Measurements from ENCODE around the gene IL10RB. TPM values are rescaled to one million over a fixed set of nuclear protein-coding genes. Genes with fewer than 3 reads are reported as not detected.
A peak's percentile ranks its signal among the peaks of the same experiment; 100 is the strongest.
"Not testable (repeated sequence)": the region's sequence is repeated elsewhere in the genome, so short reads cannot be mapped to it uniquely, and the experiment has no call there.

The IL10RB gene
- total RNA-seq, 2 experiments from 2014 or later: 37.1 to 44.2 TPM

- Mint-ChIP-seq H3K4me1 (ENCODE audit: low read depth) (peaks cover 86% of the 10 kb centered on the region), H3K27ac (peak overlapping the region; percentile 88), H3K36me3 (ENCODE audit: low read depth) (peaks cover 72% of the 10 kb centered on the region)
- POLR2A ChIA-PET: interaction anchor here (0.7 kb wide), 2 partner anchors 9 to 10 kb away, joined by 3 read pairs; no protein-coding TSS in a partner anchor
- not testable (repeated sequence) for H3K4me3 Mint-ChIP-seq; H3K9me3 Mint-ChIP-seq (ENCODE audit: insufficient read depth); H3K27me3 Mint-ChIP-seq (ENCODE audit: low read depth); ATAC-seq; DNase-seq
- CTCF ChIA-PET: interaction anchor here (0.6 kb wide), 1 partner anchor 343 kb away, joined by 3 read pairs; no protein-coding TSS in a partner anchor
Measured at GRCh38 chr21:33242846-33243245, 23.3 kb upstream of the IL10RB start.

DNA sequence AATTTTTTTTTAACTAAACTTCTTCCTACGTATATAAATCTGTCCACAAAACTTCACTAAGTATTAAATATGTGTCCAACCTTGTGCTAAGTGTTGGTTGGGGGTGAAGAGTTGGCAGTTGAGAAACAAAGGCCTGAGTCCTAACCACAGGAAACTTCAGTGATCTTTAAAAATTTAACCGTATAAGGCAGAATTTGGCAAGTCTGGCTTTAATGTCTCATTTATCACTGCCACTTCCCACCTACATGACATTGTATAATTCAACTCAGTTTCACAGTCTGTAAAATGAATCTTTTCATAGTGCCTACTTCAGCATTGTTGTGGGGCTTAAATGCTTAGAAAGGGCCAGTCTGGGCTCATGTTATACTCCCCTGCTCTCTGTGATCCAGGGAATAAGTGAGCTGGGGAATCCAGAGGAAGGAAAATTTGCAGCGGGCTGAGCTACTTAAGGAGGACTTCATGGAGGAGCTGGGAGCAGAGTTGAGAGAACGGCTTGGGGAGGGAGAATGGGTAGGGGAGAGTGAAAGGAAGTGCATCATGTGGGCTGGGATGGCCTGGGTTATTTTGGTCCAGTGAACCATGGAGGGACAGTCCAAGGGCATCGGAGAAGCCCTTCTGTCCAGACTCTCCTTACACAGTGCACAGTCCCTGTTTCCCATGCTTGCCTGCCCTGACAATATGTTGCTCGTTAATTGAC lies 21.9 kb upstream of the IL10RB start:
- Mint-ChIP-seq H3K4me3 (peak overlapping the region; percentile 52), H3K4me1 (ENCODE audit: low read depth) (peaks cover 85% of the 10 kb centered on the region), H3K36me3 (ENCODE audit: low read depth) (peaks cover 73% of the 10 kb centered on the region), H3K9me3 (ENCODE audit: insufficient read depth) (no peaks in the 10 kb centered on the region), H3K27me3 (ENCODE audit: low read depth) (no peaks in the 10 kb centered on the region), H3K27ac (peak overlapping the region; percentile 88)
- POLR2A ChIA-PET: interaction anchor here (0.6 kb wide), 1 partner anchor 964 kb away, joined by 3 read pairs; no protein-coding TSS in a partner anchor
- CTCF ChIA-PET: interaction anchor here (0.7 kb wide), 1 partner anchor 39 kb away, joined by 3 read pairs; no protein-coding TSS in a partner anchor
- peak; percentile 25 for DNase-seq
- peak; percentile 45 for ATAC-seq

DNA sequence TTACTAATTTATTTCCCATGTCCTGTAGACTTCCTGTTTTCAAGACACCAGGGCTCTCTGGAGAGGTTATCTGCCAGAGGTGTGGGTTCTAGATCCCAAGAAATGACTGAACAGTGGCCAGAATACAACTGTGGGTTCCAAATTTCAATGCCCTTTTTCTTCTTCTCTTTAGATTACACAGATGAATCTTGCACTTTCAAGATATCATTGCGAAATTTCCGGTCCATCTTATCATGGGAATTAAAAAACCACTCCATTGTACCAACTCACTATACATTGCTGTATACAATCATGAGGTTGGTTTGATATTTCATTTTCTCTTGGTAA lies 21.4 kb upstream of the IL10RB start:
- Mint-ChIP-seq H3K4me3 (no peak overlapping the region), H3K4me1 (ENCODE audit: low read depth) (peaks cover 86% of the 10 kb centered on the region), H3K9me3 (ENCODE audit: insufficient read depth) (no peaks in the 10 kb centered on the region), H3K27ac (peak overlapping the region; percentile 88), H3K27me3 (ENCODE audit: low read depth) (no peaks in the 10 kb centered on the region), H3K36me3 (ENCODE audit: low read depth) (peaks cover 76% of the 10 kb centered on the region)
- ChIA-PET CTCF (interaction anchor here (1.2 kb wide), 1 partner anchor 48 kb away, joined by 3 read pairs; no protein-coding TSS in a partner anchor), POLR2A (interaction anchor here (0.6 kb wide), 1 partner anchor 964 kb away, joined by 3 read pairs; no protein-coding TSS in a partner anchor)
- no peak for ATAC-seq
- no peak for DNase-seq

- Mint-ChIP-seq H3K9me3 (ENCODE audit: insufficient read depth) (no peaks in the 10 kb centered on the region), H3K36me3 (ENCODE audit: low read depth) (peaks cover 77% of the 10 kb centered on the region), H3K27me3 (ENCODE audit: low read depth) (no peaks in the 10 kb centered on the region), H3K27ac (peak overlapping the region; percentile 88), H3K4me3 (no peak overlapping the region), H3K4me1 (ENCODE audit: low read depth) (peaks cover 82% of the 10 kb centered on the region)
- ChIA-PET POLR2A (no interaction called here), CTCF (interaction anchor here (1.2 kb wide), 1 partner anchor 49 kb away, joined by 3 read pairs; no protein-coding TSS in a partner anchor)
- no peak for DNase-seq
- ATAC-seq: no peak
Measured at GRCh38 chr21:33245289-33245918, 20.8 kb upstream of the IL10RB start.

GRCh38 chr21:33246506-33246905 lies 19.7 kb upstream of the IL10RB start:
- no peak for ATAC-seq
- Mint-ChIP-seq H3K27ac (peak overlapping the region; percentile 55), H3K4me3 (no peak overlapping the region), H3K4me1 (ENCODE audit: low read depth) (peaks cover 74% of the 10 kb centered on the region), H3K9me3 (ENCODE audit: insufficient read depth) (no peaks in the 10 kb centered on the region), H3K27me3 (ENCODE audit: low read depth) (no peaks in the 10 kb centered on the region), H3K36me3 (ENCODE audit: low read depth) (peaks cover 88% of the 10 kb centered on the region)
- DNase-seq: no peak
- POLR2A ChIA-PET: no interaction called here
- CTCF ChIA-PET: no interaction called here

- Mint-ChIP-seq H3K36me3 (ENCODE audit: low read depth) (peaks cover 87% of the 10 kb centered on the region), H3K4me3 (no peak overlapping the region), H3K4me1 (ENCODE audit: low read depth) (peaks cover 70% of the 10 kb centered on the region), H3K27ac (peak overlapping the region; percentile 35), H3K27me3 (ENCODE audit: low read depth) (no peaks in the 10 kb centered on the region), H3K9me3 (ENCODE audit: insufficient read depth) (no peaks in the 10 kb centered on the region)
- DNase-seq (no peak), ATAC-seq (peak; percentile 33)
- POLR2A ChIA-PET: no interaction called here
- CTCF ChIA-PET: no interaction called here
Measured at GRCh38 chr21:33246963-33247362, 19.2 kb upstream of the IL10RB start.

DNA sequence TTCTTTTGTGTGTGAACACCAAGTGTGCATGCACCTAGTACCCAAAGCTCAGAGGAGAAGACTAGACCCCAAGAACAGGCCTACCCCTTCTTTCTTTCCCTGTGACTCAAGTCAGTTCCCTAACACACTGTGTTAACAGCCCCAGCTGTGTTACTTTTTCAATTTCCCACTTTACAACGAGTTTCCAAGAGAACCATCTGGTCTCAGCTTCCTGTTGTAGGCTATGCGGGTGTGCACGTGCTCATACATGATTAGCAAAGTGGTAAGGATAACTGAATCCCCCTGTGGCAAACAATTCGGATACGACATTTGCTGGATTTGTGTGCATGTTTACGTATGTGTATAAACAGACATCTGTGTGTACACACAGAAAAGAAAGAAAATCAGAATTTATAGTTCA lies 18.6 kb upstream of the IL10RB start:
- Mint-ChIP-seq H3K4me1 (ENCODE audit: low read depth) (peaks cover 66% of the 10 kb centered on the region), H3K27ac (peak overlapping the region; percentile 12), H3K4me3 (no peak overlapping the region), H3K36me3 (ENCODE audit: low read depth) (peaks cover 89% of the 10 kb centered on the region), H3K27me3 (ENCODE audit: low read depth) (no peaks in the 10 kb centered on the region), H3K9me3 (ENCODE audit: insufficient read depth) (no peaks in the 10 kb centered on the region)
- ChIA-PET CTCF (no interaction called here), POLR2A (no interaction called here)
- no peak for ATAC-seq
- no peak for DNase-seq

GRCh38 chr21:33249331-33250002 lies 16.7 kb upstream of the IL10RB start:
- no peaks in the 10 kb centered on the region for H3K27me3 Mint-ChIP-seq (ENCODE audit: low read depth)
- CTCF ChIA-PET: no interaction called here
- POLR2A ChIA-PET: no interaction called here
- H3K27ac Mint-ChIP-seq: peak overlapping the region; percentile 58
- H3K4me3 Mint-ChIP-seq: no peak overlapping the region
- H3K9me3 Mint-ChIP-seq (ENCODE audit: insufficient read depth): no peaks in the 10 kb centered on the region
- DNase-seq (no peak), ATAC-seq (no peak)
- peaks cover 93% of the 10 kb centered on the region for H3K36me3 Mint-ChIP-seq (ENCODE audit: low read depth)
- H3K4me1 Mint-ChIP-seq (ENCODE audit: low read depth): peaks cover 51% of the 10 kb centered on the region

DNA sequence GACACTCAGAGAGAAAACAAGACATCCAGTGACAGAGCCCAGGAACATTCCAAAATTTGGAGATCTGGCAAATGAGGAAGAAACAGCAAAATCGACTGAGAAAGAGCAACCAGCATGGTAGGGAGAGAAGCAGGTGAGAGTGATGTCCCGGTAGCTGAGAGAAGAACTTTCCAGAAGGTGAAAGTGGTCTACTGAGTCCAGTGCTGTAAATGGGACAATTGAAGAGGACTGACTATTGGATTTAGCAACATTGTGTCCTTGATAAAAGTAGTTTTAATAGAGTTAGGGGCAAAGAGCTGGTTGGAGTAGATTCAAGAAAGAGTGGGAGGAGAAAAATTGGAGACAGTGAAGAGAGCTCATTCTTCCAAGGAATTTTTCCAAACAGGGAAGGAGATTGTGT lies 15.0 kb upstream of the IL10RB start:
- H3K9me3 Mint-ChIP-seq (ENCODE audit: insufficient read depth): no peaks in the 10 kb centered on the region
- no peak overlapping the region for H3K4me3 Mint-ChIP-seq
- ATAC-seq: no peak
- CTCF ChIA-PET: interaction anchor here (0.6 to 1.4 kb wide), 3 partner anchors 51 to 194 kb away, joined by 3 to 4 read pairs (median 3); no protein-coding TSS in a partner anchor
- peaks cover 40% of the 10 kb centered on the region for H3K4me1 Mint-ChIP-seq (ENCODE audit: low read depth)
- POLR2A ChIA-PET: interaction anchor here (1.4 to 1.8 kb wide), 2 partner anchors 8 to 15 kb away, joined by 3 to 7 read pairs; partner anchors contain the start of gene IL10RB
- DNase-seq: no peak
- peaks cover 93% of the 10 kb centered on the region for H3K36me3 Mint-ChIP-seq (ENCODE audit: low read depth)
- no peaks in the 10 kb centered on the region for H3K27me3 Mint-ChIP-seq (ENCODE audit: low read depth)
- H3K27ac Mint-ChIP-seq: no peak overlapping the region

GRCh38 chr21:33253382-33253781 lies 12.8 kb upstream of the IL10RB start:
- H3K9me3 Mint-ChIP-seq (ENCODE audit: insufficient read depth); CTCF ChIA-PET: not testable (repeated sequence)

DNA sequence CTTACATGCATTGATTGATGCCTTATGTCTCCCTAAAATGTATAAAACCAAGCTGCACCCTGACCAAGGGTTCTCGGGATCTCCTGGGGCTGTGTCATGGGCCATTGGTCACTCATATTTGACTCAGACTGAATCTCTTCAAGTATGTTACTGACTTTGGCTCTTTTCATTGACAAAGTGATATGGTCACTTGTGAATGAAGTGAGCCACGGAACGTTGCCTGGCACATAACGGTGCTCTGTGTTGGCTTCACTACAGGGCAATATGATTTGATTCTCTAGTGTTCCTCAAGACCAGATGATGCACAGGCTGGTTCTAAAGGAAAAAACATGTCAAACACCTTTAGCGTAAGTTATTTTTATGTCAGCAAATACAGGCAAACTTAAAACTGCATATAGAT lies 11.4 kb upstream of the IL10RB start:
- peaks cover 94% of the 10 kb centered on the region for H3K36me3 Mint-ChIP-seq (ENCODE audit: low read depth)
- no peak overlapping the region for H3K27ac Mint-ChIP-seq
- H3K4me3 Mint-ChIP-seq: no peak overlapping the region
- DNase-seq: no peak
- no peaks in the 10 kb centered on the region for H3K9me3 Mint-ChIP-seq (ENCODE audit: insufficient read depth)
- no peaks in the 10 kb centered on the region for H3K27me3 Mint-ChIP-seq (ENCODE audit: low read depth)
- no peak for ATAC-seq
- ChIA-PET CTCF (interaction anchor here (0.9 to 1.9 kb wide), 3 partner anchors 14 to 190 kb away, joined by 3 to 5 read pairs (median 3); no protein-coding TSS in a partner anchor), POLR2A (interaction anchor here (0.9 to 1.2 kb wide), 2 partner anchors 12 to 13 kb away, joined by 5 to 6 read pairs; partner anchors contain the start of gene IL10RB)
- H3K4me1 Mint-ChIP-seq (ENCODE audit: low read depth): peaks cover 24% of the 10 kb centered on the region

More at GRCh38 chr21:33253382-33253781, 12.8 kb upstream of the IL10RB start:
- H3K4me3 Mint-ChIP-seq; H3K27me3 Mint-ChIP-seq (ENCODE audit: low read depth); H3K27ac Mint-ChIP-seq; DNase-seq; POLR2A ChIA-PET; ATAC-seq: not testable (repeated sequence)
- peaks cover 25% of the 10 kb centered on the region for H3K4me1 Mint-ChIP-seq (ENCODE audit: low read depth)
- H3K36me3 Mint-ChIP-seq (ENCODE audit: low read depth): peaks cover 93% of the 10 kb centered on the region
